ENCODE measurements around the gene RNF220.

Gene RNF220

DNA sequence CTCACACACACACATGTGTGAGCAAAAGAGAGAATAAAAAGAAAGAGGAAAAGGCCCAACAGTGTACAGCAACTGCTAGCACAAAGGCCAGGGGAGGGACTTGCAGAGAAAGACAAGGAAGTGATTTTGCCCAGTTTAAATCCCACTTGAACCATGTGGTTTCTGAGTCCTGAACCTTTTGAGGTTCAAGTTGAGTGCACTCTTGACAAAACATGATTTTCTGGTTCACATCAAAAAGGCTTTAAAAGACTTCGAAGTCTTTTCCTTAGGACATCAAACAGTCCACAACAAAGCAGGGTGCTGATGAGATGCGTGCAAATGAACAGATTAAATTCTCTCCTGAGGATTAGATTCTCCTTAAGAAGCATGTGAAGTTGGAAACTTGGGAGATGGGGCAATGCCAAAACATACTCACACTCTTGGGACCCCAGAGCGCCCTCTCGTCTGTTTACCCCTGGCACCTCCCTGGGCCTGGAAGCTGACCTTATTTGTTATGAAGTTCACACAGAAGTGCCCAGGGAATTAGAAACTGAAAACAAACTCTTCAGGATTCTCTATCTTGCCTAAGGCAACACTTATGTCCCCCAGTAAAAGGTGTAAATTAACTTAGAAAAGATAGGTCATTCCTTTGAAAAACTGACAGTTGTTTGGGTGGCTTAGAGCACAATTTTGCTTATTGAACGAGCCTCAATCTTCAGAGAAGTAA is 31.5 kb downstream of the RNF220 start:
- DNase-seq = no peak

DNA sequence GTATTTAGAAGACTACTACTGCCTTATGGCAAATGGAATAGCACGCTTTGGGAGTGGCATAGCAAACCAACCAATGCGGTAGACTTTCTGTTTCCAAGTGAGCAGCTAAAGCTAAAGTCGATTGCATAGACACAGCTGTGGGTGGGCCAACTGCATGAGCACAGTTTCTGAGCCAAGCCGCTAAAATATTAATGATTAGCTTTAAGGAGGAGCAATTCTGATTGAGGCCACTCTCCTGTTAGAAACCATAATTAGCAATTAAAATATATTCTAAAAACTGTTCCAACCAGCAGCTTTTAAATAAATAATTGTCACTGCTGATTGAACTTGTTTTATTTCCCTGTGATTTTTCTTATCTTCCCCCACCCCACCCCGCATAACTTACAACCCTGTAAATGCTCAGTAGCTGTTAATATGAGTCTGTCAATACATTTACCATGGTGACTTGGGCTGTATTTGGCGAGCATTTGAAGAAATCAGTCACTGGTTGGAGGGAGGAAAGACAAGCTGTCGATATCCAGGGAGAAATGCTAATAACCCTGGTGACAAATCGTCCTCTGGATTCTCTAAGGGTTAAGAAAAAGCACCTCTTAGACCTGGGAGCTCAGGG is 32.2 kb downstream of the RNF220 start:
- no peak for DNase-seq

DNA sequence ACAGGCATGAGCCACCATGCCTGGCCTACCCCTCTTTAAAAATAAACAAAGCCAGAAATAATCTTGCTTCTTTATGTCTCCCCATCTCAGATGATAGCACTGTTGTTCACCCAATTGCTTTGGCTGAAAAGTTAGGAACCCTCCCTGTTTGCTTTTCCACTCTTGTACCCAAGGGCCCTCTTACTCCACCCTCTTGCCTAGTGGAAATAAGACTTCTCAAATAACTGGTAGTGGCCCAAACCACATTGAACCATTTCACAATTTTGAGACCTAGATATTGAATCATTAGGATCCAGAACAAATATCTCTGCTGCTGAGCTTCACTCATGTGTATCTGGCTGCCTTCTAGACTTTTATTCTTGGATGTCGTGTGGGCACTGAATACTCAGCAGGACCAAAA is 37.7 kb downstream of the RNF220 start:
- no peak for DNase-seq

DNA sequence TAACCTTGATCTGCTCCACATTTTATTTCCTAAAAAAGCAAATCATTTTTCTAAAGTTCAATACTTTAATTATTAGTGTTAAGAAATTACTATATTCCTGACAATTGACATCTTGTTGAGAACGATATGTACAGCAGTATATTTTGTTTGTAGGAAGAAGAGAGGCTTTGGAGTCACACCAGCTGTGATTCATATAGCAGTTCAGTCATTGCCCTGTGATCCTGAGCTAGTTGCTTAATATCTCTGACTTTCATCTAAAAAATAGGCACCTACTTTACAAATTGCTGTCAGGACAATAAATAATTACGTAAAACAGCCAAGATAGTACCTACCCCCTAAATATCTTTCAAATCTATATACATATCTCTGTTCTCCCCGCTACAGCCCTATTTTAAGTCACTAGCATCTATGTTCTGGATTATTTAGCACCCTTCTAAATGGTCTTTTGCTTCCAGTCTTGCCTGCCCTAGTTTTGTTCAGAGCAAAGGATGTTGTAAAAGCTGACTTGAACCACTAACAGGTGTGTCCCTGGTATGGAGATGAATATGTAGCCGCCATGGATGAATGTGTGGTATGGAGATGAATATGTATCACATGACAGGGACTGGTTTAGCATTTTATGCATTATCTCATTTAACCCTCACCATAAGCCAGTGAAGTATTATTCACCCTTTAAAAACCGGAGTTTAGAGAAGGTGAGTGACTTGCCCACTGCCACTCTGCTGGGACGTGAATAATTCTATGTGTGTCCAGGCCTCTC is 42.2 kb downstream of the RNF220 start:
- DNase-seq = no peak

DNA sequence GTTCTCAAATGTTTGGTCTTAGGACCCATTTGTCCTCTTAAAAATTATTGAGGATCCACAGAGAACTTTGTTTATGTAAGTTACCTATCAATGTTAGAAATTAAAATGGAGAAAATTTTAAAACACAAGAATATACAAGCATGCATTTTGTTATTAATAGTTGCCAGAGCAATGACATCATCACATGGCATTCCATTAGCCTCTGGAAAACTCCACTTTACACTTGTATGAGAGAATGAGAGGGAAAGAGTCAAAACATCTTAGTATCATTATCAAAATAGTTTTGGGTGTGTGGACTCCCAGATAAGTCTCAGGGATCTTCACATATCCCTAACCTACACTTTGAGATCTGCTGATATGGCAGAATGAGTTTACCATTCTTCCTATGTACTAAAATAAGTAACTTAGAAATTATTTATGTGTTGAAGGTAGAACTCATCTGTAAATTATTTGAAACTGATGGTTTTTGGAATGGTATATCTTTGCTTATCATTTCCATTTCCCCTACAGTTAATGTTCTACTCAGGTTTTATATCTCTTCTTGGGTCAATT is 48.8 kb downstream of the RNF220 start:
- no peak for DNase-seq

DNA sequence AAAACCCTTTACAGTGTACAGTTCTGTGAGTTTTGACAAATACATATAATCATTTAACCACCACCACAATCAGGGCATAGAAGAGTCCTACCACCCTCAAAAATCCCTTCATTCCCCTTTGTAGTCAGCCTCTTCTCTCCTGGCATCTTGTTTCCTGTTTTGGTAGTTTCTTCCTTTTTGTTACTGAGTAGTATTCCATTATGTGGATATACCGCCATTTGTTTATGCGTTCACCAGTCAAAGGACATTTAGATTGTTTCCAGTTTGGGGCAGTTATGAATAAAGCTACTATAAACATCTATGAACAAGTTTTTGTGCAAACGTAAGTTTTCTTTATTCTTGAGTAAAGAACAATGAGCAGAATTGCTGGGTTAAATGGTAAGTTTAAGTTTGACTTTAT is 49.6 kb downstream of the RNF220 start:
- no peak for DNase-seq

DNA sequence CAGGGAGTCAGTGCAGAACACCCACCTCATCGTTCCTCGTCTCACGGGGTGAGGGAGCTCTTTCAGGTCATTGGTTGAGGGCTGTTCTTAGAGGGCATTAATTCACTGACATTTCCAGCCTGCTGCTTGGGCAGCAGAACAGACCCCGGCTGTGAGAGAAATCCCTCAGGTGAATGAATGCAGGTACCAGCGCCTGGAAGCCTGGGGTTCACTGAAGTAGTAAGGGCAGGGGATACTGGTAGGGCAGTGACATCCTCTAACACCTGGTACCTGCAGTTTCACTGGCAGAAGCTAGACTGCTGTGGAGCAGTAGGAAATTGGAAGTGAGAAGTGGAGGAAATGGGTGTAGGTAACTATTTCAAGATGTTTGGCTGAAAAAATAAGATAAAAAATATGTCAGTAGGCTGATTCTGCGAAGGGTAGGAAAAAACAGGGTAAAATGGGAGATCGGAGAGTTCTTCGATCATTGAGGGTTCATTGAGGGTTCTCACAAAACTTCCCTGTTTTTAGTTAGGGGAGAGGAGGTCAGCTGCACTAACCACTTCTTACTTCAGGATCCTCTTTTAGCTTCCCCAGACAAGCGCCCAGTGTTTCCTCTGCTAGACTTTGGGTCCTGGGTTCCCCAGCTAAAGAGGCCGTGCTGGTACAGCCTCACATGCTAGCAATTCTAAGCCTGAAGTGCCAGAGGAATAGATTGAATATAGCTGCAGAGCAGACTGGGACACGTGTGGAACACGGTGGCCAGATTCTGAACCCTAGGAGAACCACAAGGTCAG is 55.2 kb downstream of the RNF220 start:
- DNase-seq = no peak

DNA sequence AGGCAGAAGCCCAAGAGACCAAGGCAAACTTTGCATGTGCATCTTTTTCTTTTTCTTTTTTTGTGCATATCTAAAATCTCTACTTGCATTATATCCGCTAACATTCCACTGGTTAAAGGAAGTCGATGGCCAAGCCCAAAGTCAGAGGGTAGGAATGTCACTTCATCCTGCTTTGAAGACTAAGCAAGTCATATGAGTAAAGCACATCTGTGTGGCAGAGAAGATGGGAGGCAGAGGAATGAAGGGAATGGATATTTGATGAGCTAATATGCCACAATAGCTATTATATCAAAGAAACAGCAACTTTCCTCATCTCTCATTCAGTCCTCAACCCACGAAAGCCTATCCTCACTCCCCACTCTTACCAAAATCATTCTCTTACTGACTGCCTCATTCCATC is 59.3 kb downstream of the RNF220 start:
- DNase-seq = no peak

DNA sequence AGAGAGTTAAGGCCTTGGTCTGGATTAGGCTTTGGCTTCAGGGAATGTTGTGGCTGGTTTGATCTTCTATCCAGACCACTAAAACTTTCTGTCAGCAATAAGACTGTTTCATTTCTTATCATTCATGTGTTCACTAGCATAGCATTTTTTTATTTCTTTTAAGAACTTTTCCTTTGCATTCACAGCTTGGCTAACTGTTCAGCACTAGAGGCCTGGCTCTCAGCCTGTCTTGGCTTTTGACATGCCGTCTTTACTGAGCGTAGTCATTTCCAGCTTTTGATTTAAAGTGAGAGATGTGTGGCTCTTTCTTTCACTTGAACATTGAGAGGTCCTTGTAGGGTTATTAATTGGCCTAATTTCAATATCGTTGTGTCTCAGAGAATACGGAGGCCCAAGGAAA is 62.5 kb downstream of the RNF220 start:
- no peak for DNase-seq

DNA sequence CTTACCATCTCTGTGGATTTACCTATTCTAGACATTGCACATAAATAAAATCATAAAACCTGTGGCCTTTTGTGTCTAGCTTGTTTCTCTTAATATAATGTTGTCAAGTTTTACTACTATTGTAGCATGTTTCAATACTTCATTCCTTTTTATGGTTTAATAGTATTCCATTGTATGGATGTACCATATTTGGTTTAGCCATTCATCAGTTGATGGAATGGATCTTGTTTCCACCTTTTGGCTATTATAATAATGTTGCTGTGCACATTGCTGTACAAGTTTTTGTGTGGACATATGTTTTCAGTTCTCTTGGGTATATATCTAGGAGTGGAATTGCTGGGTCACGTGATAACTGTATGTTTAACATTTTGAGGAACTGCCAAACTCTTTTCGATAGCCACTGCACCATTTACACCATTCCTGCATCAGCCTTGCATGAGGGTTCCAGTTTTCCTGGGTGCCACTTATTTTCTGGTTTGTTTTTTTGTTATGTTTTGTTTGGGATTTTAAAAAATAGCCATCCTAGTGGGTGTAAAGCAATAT is 66.9 kb downstream of the RNF220 start:
- DNase-seq = no peak

DNA sequence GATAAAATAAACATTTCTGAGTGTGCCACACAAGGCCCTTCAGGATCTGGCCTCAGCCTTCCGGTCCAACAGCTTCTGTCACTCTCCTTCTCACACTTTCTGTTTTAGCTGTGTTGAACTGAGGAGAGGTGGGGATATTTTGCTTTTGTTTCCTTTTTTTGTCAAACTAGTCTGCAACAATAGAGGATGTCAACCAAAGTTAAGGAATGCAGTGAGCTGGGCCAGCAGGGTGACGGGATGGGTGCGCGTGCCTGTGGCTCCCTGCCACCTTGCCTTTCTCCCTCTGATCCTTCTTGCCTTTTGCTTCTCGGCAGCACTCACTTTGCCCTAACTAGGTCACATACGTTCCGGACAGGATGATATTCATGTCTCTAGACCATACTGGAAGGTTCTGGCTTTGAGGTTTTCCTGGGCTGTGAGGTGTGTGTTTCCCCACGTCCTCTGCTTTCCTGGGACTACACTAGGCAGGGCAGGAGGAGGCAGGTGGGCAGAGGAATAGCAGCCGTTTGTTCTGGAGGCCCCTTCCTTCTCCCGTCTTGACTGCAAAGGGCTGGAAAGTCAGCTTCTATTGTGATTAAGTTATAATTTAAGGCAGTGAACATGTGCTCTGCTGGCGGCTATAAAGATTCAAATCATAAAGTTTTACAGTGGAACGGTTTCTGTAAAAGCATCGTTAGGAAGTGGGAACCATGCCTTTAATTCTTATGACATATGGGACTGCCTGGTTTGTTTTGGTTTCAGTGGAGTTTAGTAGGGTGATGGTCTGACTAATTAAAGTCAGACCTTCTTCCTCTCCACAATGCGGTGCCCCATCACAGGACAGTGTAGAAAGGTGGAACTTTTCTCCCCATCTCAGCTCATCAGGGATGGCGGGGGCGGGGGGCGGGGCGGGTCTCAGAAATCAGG is 67.8 kb downstream of the RNF220 start:
- DNase-seq = no peak

DNA sequence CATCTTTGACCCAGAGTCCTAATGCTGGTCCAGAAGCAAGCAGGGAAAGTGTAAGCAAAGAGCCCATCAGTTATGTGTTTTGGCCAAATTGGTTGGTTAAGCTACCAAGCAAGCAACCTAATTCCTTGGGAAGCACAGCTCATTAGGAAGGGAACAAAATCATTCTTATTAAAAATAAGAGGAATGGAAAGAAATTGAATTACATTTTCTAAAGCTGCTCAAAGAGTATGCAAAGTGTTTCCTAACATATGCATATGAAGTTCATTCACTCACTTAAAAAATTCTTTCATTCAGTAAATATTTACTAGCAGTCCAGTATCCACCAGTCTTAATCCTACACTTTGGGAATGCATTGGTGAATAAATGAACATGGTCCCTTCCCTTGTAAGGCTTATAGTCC is 71.8 kb downstream of the RNF220 start:
- DNase-seq = no peak

DNA sequence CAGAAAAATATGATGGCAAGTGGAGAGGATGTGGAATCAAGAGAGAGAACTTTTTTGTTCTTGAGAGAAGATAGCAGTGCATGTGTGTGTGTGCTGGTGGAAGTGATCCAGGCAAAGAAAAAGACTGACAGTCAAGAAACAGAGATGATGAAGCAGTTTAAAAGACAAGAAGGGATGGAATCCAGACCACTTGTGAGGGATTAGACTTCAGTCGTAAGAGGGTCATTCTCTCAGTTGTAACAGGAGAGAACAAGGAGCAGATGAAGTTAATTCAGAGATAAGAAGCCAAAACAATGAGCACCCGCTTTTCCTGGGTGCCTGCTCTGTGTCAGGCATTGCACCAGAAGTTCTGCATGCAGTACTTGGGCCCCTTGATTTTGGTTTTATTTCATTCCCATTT is 76.6 kb downstream of the RNF220 start:
- no peak for DNase-seq

DNA sequence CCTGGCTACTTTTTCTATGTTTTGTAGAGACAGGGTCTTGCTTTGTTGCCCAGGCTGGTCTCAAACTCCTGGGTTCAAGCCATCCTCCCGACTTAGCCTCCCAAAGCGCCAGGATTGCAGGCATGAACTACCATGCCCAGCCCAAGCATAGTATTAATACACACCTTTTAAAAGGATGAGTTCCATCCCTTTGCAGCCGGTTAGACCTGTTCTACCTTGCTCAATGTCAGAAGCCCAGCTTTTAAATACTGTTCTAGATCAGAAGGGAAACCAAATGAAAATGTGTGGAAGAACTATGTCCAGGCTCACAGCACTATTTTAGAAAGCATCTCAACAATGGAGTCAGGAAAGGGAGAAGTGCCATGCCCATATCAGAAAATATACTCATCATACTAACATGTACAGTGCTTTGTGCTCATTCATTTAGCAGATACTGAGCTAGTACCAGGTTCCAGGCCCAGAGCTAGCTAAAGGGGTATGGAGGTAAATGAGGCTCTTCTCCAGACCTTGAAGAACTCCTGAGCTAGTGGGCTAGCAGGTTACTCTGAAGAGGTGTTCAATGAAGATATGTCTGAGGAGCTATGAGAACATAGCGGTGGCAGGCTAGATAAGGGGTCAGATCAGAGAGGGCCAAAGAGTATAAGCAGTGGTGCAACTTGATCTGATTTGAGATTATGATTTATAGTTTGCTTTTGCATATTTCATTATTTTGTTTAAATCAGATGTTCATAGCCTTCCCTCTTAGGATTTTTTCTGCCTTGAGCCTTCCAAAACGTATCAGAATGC is 78.2 kb downstream of the RNF220 start:
- no peak for DNase-seq

DNA sequence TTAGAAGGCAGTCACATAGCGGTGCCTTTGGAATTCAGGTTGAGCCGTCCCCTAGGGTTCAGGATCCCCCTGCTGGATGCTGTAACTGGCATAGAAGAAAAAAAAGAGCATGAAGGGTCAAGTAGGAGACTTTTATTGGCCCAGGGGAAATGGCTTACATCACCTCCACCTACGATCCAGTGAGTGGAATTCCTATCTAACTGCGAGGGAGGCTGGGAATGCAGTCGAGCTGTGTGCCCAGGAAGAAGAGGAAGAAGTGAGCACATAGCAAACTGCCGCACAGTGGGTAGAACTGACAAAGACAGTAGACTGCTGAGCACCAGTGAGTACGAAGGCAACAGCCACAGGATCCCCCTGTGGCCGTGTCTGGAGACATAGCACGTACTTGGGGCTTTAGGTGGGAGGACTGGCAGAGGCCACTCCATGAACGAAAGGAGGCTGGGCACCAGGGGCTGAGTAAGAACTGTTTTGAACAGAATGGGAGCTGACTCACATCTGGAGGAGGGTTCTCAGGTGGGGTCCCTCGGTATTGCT is 79.2 kb downstream of the RNF220 start:
- no peak for DNase-seq

DNA sequence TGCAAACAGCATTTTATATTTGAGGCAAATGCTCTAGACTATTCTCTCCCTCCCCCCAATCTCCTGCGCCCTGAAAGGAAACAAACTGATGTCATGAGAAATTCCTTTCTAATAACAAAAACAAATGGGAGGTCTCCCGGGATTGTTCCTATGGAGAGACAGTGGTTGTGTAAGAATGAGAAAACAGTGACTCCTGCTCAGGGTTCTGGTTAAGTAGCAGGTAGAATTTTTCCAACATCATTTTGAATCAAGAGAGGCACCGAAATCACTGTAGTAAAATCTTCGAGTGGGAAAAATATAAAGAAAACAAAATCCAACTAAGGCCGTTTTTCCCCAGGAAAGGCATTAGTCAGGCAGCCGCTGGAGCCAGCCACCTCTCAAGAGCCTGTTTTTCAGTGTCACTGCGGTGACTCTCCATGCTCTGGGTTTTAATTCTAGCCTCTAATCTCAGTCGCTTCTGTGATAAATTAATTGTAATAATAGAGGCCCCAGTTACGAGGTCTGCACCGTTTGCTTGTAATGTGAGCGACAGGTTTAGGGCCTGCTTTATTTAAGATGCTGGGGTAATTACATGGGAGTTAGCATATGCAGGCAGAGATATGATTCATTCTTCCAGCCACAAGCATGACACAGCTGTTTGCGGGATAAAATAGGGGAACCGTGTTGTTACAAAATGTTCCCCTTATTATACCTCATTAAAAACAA is 80.3 kb downstream of the RNF220 start:
- no peak for DNase-seq

DNA sequence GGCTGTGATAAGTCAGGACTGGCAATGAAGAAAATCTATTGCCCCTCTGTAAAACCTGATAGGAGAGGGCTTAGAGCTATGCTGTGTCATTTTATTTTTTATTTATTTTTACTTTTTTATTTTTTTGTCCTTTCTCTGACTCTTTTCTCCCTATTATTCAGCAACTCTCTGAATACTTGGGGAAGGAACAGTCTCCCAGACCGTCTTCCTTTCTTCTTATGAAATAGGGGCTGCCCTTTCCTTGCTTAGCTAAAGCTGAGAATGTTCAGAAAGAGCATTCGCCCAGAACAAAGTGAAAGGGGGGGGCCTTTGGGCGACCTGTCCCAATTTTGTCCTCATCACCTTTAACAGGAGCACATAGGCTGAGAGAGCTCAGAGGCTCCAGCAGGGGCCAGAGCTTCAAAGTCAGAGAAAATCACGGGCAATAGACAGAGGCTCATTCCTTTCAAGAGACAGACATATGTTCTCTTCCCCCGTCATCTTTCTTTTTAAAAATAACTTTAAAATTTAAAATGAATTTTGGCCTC is 80.9 kb downstream of the RNF220 start:
- no peak for DNase-seq

DNA sequence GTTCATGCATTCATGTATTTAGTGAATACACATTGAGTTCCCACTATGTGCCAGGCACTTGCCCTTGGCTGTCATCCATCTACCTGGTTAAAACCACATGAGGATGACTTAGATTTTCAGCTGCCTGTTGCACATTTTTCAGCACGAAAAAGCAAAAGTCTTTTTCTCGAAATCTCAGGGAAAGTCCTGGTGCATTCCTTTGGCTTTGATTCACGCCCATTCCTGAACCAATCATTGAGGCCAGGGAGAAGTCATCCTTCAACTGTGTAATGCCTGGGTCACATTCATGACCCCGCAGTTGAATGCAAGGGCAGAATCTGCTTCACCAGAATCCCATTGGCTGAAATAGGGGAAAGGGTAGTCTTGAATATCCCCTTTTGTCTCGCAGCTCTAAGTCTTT is 84.4 kb downstream of the RNF220 start:
- no peak for DNase-seq

DNA sequence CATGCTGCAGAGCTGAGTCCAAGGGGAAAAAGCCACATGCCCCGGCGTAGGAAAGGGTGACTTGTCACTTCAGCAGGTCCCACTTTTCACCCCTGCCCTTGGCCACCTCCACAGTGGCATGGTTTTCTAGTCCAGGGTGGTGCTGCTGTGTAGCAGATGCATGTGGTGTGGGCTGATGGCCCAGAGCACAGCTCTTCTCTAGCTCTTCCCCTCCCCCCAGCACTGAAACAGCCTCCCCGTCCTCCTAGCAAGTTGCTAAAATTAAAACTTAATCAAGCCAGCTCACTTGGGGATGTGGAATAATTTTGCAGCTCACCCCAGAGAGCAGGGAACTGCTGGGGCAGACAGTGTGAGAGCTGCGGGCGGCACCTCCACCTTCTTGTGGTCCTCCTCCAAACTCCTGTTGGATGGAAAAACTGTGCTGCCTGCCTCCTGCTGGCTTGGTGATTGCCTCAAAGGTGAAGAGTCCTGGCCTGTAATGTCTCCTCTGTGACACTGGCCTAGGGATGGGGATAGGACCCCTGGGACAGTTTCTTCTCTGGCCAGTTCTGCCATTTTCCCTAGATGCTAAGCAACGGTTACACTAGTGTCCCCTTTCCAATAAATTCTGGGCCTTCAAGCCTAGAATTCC is 91.6 kb downstream of the RNF220 start:
- no peak for DNase-seq
